ENCODE data around the gene RAB30.

GRCh38 chr11:82936261-82936660, 135.4 kb downstream of the RAB30 start:
- TF ChIP-seq CTCF (IDR thresholded peaks at IDR 0.05; ENCODE audit: poor library complexity) = no peak
- no peak for TF ChIP-seq EZH2phosphoT487 (IDR thresholded peaks at IDR 0.05; ENCODE audit: low read depth, severe bottlenecking, unreplicated experiment)
- no peak for TF ChIP-seq EZH2 (IDR thresholded peaks at IDR 0.05; ENCODE audit: borderline replicate concordance)

Measured in hepatocyte (in vitro differentiated cells).